Kidney (tissue), 14 donors: ENCODE results near the gene CCNB1IP1. TPM values are rescaled to one million over a fixed set of nuclear protein-coding genes. Genes with fewer than 3 reads are reported as not detected.
"Not testable (repeated sequence)": the region's sequence is repeated elsewhere in the genome, so short reads cannot be mapped to it uniquely, and the experiment has no call there.

ENCODE experiments used
- DNase-seq, 5 donors: peaks; one replicate each; pipeline ENCODE4 v3.0.0-alpha.2; 2013 to 2020
- FAIRE-seq: peaks from 2 replicates; lab custom pipeline; 2012; peaks lifted over from hg19 to GRCh38; lab: Jason Lieb, UNC
- H3K27ac ChIP-seq, 2 donors: one replicate each; pipeline ENCODE4 v1.7.0; 2013; ENCODE audit warnings: low read depth in 2 of 2, low read length in 2 of 2, inconsistent platforms in 1 of 2
- H3K27me3 ChIP-seq: one replicate; pipeline ENCODE4 v1.7.1; 2013; ENCODE audit warnings: low read length, inconsistent platforms; ENCODE audit not compliant: control insufficient read depth, insufficient read depth
- H3K36me3 ChIP-seq, 3 donors: one replicate each; pipeline versions ENCODE4 v1.7.0 to v1.7.1; 2013; ENCODE audit warnings: low read length in 3 of 3, control low read depth in 1 of 3, inconsistent platforms in 1 of 3; ENCODE audit not compliant: insufficient read depth in 3 of 3, control insufficient read depth in 2 of 3
- H3K4me1 ChIP-seq, 3 donors: one replicate each; pipeline versions ENCODE4 v1.7.0 to v1.7.1; 2013; ENCODE audit warnings: low read length in 3 of 3, inconsistent platforms in 1 of 3, low read depth in 1 of 3; ENCODE audit not compliant: control insufficient read depth in 2 of 3, insufficient read depth in 2 of 3
- H3K4me3 ChIP-seq, 3 donors: one replicate each; pipeline versions ENCODE4 v1.7.0 to v1.8.1; 2013; ENCODE audit warnings: low read length in 3 of 3, control low read depth in 1 of 3, inconsistent platforms in 1 of 3
- H3K9ac ChIP-seq, 3 donors: one replicate each; pipeline versions ENCODE4 v1.7.0 to v1.7.1; 2013; ENCODE audit warnings: low read length in 3 of 3, control low read depth in 1 of 3, inconsistent platforms in 1 of 3
- H3K9me3 ChIP-seq, 3 donors: one replicate each; pipeline versions ENCODE4 v1.7.0 to v1.7.1; 2013; ENCODE audit warnings: low read length in 3 of 3, control low read depth in 1 of 3, inconsistent platforms in 1 of 3; ENCODE audit not compliant: control insufficient read depth in 2 of 3, insufficient read depth in 1 of 3
- intact Hi-C: fragments of 100-400 bp; cut with DNase I; formaldehyde crosslinking; loops from one replicate; pipeline ENCODE4 v1.11.1; 2022
- polyA plus RNA-seq: library from polyadenylated mRNA; stranded (reverse); fragments of 350-450 nt; fragmentation: Illumina TruSeq; extraction: RNeasy Lipid Tissue Mini Kit (QIAGEN cat#74804); gene quantifications from one replicate; pipeline ENCODE4 v1.2.3, GENCODE V29; 2014; ENCODE audit warnings: low read depth, low replicate concordance; ENCODE audit not compliant: insufficient read depth
- total RNA-seq: library from RNA; stranded (reverse); fragmentation: NEBNext Ultra II Directional; extraction: Animal tissue kit (Norgen Biotek cat#: 25700); gene quantifications from one replicate; pipeline ENCODE4 v1.2.1, GENCODE V29; 2021
- TF ChIP-seq, protein P1 (sequence below): IDR thresholded peaks from 3 replicates; pipeline ENCODE4 v1.5.1; 2012; ENCODE audit warnings: mild to moderate bottlenecking, moderate library complexity, borderline replicate concordance; ENCODE audit not compliant: insufficient read depth; ENCODE audit errors: extremely low read depth
- donor health status: control.
- donor health status: control.
- donor health status: control.
- donor health status: control.
- donor health status: control.
- donor health status: DM: yes; HTN: yes; CAD: no.
- donor health status: Normal renal cell carcinoma (clear cell type).

The CCNB1IP1 gene
- total and polyA plus RNA-seq, 2 donors from 2014 or later = 25.7 to 58.2 TPM

DNA sequence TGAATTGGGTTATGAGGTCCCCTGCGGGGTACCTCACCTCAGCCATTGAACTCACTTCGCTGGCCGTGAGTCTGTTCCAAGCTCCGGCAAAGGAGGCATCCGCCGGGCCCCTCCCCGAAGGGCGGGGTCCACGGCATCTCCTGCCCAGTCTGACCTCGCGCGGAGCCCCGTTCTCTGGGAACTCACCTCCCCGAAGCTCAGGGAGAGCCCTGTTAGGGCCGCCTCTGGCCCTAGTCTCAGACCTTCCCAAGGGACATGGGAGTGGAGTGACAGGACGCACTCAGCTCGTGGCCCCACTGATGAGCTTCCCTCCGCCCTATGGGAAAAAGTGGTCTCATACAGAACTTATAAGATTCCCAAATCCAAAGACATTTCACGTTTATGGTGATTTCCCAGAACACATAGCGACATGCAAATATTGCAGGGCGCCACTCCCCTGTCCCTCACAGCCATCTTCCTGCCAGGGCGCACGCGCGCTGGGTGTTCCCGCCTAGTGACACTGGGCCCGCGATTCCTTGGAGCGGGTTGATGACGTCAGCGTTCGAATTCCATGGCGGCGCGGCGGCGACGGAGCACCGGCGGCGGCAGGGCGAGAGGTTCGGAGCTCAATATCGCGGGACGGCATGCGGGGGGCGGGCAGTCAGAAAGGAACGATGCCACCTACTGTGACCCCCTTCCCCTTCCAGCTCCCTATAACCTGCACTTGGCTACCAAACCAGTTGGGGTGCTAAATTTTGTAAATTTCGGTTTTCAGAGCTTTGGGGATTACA, 10.2 kb upstream of the CCNB1IP1 start, which contains the start of gene PARP2:
TSS of gene PARP2 (plus strand) at position 544 of the 770 bp plus-strand sequence. CDS start at position 551, 7 bp downstream.
- intact Hi-C loops = no loop called here
- H3K9ac ChIP-seq = peak within 1 kb of the TSS; percentile 85 to 99 (median 95)
- H3K9me3 ChIP-seq = no peaks in the 10 kb centered on the region
- H3K27ac ChIP-seq = peak within 1 kb of the TSS; percentile 77 to 97
- peak within 1 kb of the TSS; percentile 97 to 99 (median 97) for H3K4me3 ChIP-seq
- H3K27me3 ChIP-seq = no peaks in the 10 kb centered on the region
- H3K36me3 ChIP-seq = peaks cover 4 to 10% (median 6%) of the 10 kb centered on the region in 3 donors
- DNase-seq = peak; percentile 98 to 100 (median 99)
- H3K4me1 ChIP-seq = peaks cover 0 to 3% (median 0%) of the 10 kb centered on the region in 3 donors
- FAIRE-seq = peak; percentile 98
- TF ChIP-seq, protein P1, sequence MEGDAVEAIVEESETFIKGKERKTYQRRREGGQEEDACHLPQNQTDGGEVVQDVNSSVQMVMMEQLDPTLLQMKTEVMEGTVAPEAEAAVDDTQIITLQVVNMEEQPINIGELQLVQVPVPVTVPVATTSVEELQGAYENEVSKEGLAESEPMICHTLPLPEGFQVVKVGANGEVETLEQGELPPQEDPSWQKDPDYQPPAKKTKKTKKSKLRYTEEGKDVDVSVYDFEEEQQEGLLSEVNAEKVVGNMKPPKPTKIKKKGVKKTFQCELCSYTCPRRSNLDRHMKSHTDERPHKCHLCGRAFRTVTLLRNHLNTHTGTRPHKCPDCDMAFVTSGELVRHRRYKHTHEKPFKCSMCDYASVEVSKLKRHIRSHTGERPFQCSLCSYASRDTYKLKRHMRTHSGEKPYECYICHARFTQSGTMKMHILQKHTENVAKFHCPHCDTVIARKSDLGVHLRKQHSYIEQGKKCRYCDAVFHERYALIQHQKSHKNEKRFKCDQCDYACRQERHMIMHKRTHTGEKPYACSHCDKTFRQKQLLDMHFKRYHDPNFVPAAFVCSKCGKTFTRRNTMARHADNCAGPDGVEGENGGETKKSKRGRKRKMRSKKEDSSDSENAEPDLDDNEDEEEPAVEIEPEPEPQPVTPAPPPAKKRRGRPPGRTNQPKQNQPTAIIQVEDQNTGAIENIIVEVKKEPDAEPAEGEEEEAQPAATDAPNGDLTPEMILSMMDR = no peak

DNA sequence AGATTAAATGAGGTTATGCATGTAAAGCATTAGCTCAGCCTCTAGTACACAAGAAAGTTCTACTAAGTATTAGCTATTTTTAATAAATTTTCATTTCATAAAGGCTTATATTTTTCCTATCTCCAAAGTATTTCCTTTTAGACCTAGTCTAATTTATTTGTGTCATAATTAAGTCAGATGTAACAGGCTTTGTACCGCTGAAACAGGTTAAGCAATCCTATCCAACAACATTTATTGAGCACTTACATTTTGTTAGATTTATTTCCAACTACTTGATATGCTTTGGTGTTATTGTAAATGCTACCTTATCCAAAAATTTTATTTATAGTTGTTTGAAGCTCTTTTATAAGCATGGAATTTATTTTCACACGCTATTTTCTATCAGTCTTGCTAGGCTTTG, 8.6 kb upstream of the CCNB1IP1 start:
- no peak overlapping the region for H3K27ac ChIP-seq
- peaks cover 4 to 10% (median 6%) of the 10 kb centered on the region in 3 donors for H3K36me3 ChIP-seq
- H3K9ac ChIP-seq = peak overlapping the region in 1 of 3 donors; percentile 87
- intact Hi-C loops = no loop called here
- TF ChIP-seq, protein P1 = no peak
- no peaks in the 10 kb centered on the region for H3K9me3 ChIP-seq
- DNase-seq (no peak), FAIRE-seq (no peak)
- H3K27me3 ChIP-seq = no peaks in the 10 kb centered on the region
- peak overlapping the region in 1 of 3 donors; percentile 97 for H3K4me3 ChIP-seq
- H3K4me1 ChIP-seq = peaks cover 0 to 3% (median 0%) of the 10 kb centered on the region in 3 donors

DNA sequence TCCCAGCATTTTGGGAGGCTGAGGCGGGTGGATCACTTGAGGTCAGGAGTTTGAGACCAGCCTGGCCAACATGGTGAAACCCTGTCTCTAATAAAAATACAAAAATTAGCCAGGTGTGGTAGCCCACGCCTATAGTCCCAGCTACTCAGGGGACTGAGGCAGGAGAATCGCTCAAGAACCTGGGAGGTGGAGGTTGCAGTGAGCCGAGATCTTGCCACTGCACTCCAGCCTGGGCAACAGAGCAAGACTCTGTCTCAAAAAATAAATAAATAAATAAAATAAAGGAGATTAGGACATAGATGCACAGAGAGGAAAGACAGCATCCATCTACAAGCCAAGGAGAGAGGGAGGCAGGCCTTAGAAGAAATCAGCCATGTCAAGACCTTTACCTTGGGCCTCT, 8.0 kb upstream of the CCNB1IP1 start:
- H3K36me3 ChIP-seq = peaks cover 4 to 10% (median 6%) of the 10 kb centered on the region in 3 donors
- H3K27ac ChIP-seq, H3K4me1 ChIP-seq, H3K4me3 ChIP-seq, H3K9ac ChIP-seq, FAIRE-seq, H3K9me3 ChIP-seq, intact Hi-C loops, DNase-seq, H3K27me3 ChIP-seq: not testable (repeated sequence)

DNA sequence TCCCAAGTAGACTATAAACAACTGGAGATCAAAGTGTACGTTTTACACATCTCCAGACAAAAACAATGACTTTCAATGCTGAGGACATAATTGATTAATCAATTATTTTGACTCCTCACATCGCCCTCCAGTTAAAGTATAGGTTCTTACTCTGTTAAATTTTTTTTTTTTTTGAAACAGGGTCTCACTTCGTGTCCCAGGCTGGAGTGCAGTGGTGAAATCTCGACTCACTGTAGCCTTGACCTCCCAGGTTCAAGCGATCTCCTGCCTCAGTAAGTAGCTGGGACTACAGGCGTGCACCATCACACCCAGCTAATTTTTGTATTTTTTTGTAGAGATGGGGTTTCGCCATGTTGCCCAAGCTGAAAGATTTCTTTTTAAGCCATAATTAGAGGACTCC, 938 bp upstream of the CCNB1IP1 start:
- Histone ChIP-seq H3K9me3 (no peaks in the 10 kb centered on the region), H3K9ac (peak overlapping the region in 1 of 3 donors; percentile 82), H3K27me3 (no peaks in the 10 kb centered on the region), H3K4me3 (no peak overlapping the region), H3K27ac (peak overlapping the region; percentile 80 to 87), H3K4me1 (peaks cover 0 to 4% (median under 1%) of the 10 kb centered on the region in 3 donors), H3K36me3 (no peaks in the 10 kb centered on the region)
- no peak for FAIRE-seq
- TF ChIP-seq, protein P1 = no peak
- DNase-seq = no peak
- intact Hi-C loops = loop anchor here (10.0 kb wide), 1 partner anchor 351 kb away; the partner anchor contains the start of genes ANG and RNASE4
